Measurements from ENCODE around the gene PRR3.

PRR3 gene

DNA sequence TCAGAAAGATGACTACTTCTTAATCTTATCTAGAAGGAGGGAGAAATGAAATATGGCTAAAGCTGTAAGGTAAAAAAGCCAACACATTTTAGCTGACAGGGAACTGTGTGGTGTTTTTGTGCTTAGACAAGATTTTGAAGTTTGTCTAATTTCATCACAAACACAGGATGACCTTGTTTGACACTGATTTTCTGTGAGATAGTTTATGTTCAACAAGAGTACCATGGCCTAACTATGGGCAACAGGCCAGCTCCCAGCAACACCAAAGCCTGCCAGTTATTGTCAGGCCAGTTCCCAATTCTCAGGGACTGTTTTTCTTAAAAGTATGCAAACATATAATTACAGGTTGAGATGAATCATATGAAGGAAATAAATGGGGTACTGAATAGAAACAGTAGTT is 8.7 kb downstream of the PRR3 start:
- H3K27ac ChIP-seq (replicated peaks) = no peak overlapping the region
- no peak overlapping the region for H3K4me3 ChIP-seq (replicated peaks; ENCODE audit: insufficient read depth, low read length)
- H3K27me3 ChIP-seq (ENCODE audit: insufficient read depth, poor library complexity, severe bottlenecking) = no peaks in the 10 kb centered on the region
- TF ChIP-seq POLR2AphosphoS5 (IDR thresholded peaks at IDR 0.05; ENCODE audit: low read depth) = no peak
- TF ChIP-seq, protein P1, sequence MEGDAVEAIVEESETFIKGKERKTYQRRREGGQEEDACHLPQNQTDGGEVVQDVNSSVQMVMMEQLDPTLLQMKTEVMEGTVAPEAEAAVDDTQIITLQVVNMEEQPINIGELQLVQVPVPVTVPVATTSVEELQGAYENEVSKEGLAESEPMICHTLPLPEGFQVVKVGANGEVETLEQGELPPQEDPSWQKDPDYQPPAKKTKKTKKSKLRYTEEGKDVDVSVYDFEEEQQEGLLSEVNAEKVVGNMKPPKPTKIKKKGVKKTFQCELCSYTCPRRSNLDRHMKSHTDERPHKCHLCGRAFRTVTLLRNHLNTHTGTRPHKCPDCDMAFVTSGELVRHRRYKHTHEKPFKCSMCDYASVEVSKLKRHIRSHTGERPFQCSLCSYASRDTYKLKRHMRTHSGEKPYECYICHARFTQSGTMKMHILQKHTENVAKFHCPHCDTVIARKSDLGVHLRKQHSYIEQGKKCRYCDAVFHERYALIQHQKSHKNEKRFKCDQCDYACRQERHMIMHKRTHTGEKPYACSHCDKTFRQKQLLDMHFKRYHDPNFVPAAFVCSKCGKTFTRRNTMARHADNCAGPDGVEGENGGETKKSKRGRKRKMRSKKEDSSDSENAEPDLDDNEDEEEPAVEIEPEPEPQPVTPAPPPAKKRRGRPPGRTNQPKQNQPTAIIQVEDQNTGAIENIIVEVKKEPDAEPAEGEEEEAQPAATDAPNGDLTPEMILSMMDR (IDR thresholded peaks at IDR 0.05; ENCODE audit: insufficient read depth, low read length) = no peak
- no peak for DNase-seq (ENCODE audit: low read depth in 1 of 2, low spot score in 1 of 2)

DNA sequence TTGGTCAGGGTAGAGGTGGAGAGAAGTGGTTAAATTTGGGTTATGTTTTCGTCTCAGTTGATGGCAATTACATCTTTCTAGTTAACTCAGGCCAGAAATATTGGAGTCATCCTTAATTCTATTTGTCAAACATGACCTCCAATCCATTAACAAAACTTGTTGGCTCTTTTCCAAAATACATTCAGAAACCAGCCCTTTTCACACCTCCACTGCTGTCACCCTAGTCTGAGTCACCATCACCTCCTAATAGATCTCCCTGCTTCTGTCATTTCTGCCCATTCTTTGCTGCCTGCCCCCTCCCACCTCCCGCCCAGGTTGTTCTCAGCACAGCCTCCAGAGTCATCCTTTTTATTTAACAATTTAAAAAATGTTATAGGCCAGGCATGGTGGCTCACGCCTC is 11.2 kb downstream of the PRR3 start:
- TF ChIP-seq, protein P2, sequence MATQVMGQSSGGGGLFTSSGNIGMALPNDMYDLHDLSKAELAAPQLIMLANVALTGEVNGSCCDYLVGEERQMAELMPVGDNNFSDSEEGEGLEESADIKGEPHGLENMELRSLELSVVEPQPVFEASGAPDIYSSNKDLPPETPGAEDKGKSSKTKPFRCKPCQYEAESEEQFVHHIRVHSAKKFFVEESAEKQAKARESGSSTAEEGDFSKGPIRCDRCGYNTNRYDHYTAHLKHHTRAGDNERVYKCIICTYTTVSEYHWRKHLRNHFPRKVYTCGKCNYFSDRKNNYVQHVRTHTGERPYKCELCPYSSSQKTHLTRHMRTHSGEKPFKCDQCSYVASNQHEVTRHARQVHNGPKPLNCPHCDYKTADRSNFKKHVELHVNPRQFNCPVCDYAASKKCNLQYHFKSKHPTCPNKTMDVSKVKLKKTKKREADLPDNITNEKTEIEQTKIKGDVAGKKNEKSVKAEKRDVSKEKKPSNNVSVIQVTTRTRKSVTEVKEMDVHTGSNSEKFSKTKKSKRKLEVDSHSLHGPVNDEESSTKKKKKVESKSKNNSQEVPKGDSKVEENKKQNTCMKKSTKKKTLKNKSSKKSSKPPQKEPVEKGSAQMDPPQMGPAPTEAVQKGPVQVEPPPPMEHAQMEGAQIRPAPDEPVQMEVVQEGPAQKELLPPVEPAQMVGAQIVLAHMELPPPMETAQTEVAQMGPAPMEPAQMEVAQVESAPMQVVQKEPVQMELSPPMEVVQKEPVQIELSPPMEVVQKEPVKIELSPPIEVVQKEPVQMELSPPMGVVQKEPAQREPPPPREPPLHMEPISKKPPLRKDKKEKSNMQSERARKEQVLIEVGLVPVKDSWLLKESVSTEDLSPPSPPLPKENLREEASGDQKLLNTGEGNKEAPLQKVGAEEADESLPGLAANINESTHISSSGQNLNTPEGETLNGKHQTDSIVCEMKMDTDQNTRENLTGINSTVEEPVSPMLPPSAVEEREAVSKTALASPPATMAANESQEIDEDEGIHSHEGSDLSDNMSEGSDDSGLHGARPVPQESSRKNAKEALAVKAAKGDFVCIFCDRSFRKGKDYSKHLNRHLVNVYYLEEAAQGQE (IDR thresholded peaks at IDR 0.05; ENCODE audit: insufficient replicate concordance, low read depth) = no peak
- TF ChIP-seq POLR2AphosphoS5 (IDR thresholded peaks at IDR 0.05; ENCODE audit: low read depth) = no peak
- no peak for TF ChIP-seq SPI1 (IDR thresholded peaks at IDR 0.05; ENCODE audit: borderline replicate concordance, low read depth)
- TF ChIP-seq, protein P1 (IDR thresholded peaks at IDR 0.05; ENCODE audit: insufficient read depth, low read length) = no peak
- no peak for TF ChIP-seq GABPA (IDR thresholded peaks at IDR 0.05; ENCODE audit: low read depth)
- DNase-seq (ENCODE audit: low read depth in 1 of 2, low spot score in 1 of 2) = no peak
- H3K27me3 ChIP-seq (ENCODE audit: insufficient read depth, poor library complexity, severe bottlenecking) = no peaks in the 10 kb centered on the region
- no peak overlapping the region for H3K4me3 ChIP-seq (replicated peaks; ENCODE audit: insufficient read depth, low read length)
- H3K27ac ChIP-seq (replicated peaks) = no peak overlapping the region

DNA sequence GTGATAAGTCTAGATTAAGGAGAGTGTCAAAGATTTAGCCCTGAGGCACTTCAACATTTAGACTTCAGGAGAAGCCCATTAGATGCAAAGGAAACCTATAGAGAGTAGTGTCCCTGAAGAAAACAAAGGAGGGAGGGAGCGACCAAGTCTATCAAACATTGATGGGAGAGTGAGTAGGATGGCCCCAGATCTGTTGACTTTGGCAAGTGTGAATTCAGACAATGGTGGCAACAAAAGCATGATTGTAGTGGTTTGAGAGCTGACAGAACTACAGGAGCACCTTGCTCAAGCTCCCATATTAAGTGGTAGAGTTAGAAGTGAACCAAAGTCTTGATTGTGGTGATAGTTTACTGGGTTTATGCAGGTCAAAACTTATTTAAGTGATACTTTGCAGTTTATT is 13.2 kb downstream of the PRR3 start:
- H3K27ac ChIP-seq (replicated peaks) = no peak overlapping the region
- H3K27me3 ChIP-seq (ENCODE audit: insufficient read depth, poor library complexity, severe bottlenecking) = no peaks in the 10 kb centered on the region
- H3K4me3 ChIP-seq (replicated peaks; ENCODE audit: insufficient read depth, low read length) = peak overlapping the region; percentile 89
- TF ChIP-seq, protein P2 (IDR thresholded peaks at IDR 0.05; ENCODE audit: insufficient replicate concordance, low read depth) = no peak
- TF ChIP-seq, protein P1 (IDR thresholded peaks at IDR 0.05; ENCODE audit: insufficient read depth, low read length) = no peak
- no peak for TF ChIP-seq POLR2AphosphoS5 (IDR thresholded peaks at IDR 0.05; ENCODE audit: low read depth)
- TF ChIP-seq SPI1 (IDR thresholded peaks at IDR 0.05; ENCODE audit: borderline replicate concordance, low read depth) = no peak
- no peak for TF ChIP-seq GABPA (IDR thresholded peaks at IDR 0.05; ENCODE audit: low read depth)
- no peak for DNase-seq (ENCODE audit: low read depth in 1 of 2, low spot score in 1 of 2)

DNA sequence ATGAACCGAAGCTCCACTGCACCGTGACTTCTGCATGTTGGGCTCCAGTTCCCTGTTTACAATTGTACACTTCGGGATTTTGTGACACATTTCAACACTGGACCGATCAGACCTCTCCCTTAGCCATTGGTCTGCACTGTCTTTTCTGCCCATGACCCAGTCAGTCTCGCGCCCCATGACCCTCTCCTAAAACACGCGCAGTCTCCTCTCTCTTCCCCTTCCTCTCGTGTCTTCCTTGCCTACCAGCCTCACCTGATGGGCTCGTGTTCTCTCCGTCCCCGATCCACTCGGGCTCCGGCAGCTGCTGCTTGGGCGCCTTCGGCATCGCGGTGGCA is 13.6 kb downstream of the PRR3 start:
- peak; percentile 40 to 44 for DNase-seq (ENCODE audit: low read depth in 1 of 2, low spot score in 1 of 2)
- Histone ChIP-seq H3K4me3 (replicated peaks; ENCODE audit: insufficient read depth, low read length) (peak overlapping the region; percentile 89), H3K27ac (replicated peaks) (peak overlapping the region; percentile 95), H3K27me3 (ENCODE audit: insufficient read depth, poor library complexity, severe bottlenecking) (no peaks in the 10 kb centered on the region)
- TF ChIP-seq, protein P1 (IDR thresholded peaks at IDR 0.05; ENCODE audit: insufficient read depth, low read length) = no peak
- TF ChIP-seq POLR2AphosphoS5 (IDR thresholded peaks at IDR 0.05; ENCODE audit: low read depth) (no peak), SPI1 (IDR thresholded peaks at IDR 0.05; ENCODE audit: borderline replicate concordance, low read depth) (no peak), GABPA (IDR thresholded peaks at IDR 0.05; ENCODE audit: low read depth) (no peak)
- TF ChIP-seq, protein P2 (IDR thresholded peaks at IDR 0.05; ENCODE audit: insufficient replicate concordance, low read depth) = no peak

Measured in HL-60 (cell line).